GM19025 (cell line): ENCODE measurements around the gene CROCC.
"Not testable (repeated sequence)": the region's sequence is repeated elsewhere in the genome, so short reads cannot be mapped to it uniquely, and the experiment has no call there.

Experiments
- ATAC-seq: cut with Tn5 transposase; IDR thresholded peaks from one replicate; pipeline ENCODE4 v1.9.1; 2021; ENCODE audit warnings: mild to moderate bottlenecking, low read depth, moderate library complexity; ENCODE audit not compliant: unreplicated experiment

Gene CROCC, protein sequence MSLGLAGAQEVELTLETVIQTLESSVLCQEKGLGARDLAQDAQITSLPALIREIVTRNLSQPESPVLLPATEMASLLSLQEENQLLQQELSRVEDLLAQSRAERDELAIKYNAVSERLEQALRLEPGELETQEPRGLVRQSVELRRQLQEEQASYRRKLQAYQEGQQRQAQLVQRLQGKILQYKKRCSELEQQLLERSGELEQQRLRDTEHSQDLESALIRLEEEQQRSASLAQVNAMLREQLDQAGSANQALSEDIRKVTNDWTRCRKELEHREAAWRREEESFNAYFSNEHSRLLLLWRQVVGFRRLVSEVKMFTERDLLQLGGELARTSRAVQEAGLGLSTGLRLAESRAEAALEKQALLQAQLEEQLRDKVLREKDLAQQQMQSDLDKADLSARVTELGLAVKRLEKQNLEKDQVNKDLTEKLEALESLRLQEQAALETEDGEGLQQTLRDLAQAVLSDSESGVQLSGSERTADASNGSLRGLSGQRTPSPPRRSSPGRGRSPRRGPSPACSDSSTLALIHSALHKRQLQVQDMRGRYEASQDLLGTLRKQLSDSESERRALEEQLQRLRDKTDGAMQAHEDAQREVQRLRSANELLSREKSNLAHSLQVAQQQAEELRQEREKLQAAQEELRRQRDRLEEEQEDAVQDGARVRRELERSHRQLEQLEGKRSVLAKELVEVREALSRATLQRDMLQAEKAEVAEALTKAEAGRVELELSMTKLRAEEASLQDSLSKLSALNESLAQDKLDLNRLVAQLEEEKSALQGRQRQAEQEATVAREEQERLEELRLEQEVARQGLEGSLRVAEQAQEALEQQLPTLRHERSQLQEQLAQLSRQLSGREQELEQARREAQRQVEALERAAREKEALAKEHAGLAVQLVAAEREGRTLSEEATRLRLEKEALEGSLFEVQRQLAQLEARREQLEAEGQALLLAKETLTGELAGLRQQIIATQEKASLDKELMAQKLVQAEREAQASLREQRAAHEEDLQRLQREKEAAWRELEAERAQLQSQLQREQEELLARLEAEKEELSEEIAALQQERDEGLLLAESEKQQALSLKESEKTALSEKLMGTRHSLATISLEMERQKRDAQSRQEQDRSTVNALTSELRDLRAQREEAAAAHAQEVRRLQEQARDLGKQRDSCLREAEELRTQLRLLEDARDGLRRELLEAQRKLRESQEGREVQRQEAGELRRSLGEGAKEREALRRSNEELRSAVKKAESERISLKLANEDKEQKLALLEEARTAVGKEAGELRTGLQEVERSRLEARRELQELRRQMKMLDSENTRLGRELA (N-terminal part only)

DNA sequence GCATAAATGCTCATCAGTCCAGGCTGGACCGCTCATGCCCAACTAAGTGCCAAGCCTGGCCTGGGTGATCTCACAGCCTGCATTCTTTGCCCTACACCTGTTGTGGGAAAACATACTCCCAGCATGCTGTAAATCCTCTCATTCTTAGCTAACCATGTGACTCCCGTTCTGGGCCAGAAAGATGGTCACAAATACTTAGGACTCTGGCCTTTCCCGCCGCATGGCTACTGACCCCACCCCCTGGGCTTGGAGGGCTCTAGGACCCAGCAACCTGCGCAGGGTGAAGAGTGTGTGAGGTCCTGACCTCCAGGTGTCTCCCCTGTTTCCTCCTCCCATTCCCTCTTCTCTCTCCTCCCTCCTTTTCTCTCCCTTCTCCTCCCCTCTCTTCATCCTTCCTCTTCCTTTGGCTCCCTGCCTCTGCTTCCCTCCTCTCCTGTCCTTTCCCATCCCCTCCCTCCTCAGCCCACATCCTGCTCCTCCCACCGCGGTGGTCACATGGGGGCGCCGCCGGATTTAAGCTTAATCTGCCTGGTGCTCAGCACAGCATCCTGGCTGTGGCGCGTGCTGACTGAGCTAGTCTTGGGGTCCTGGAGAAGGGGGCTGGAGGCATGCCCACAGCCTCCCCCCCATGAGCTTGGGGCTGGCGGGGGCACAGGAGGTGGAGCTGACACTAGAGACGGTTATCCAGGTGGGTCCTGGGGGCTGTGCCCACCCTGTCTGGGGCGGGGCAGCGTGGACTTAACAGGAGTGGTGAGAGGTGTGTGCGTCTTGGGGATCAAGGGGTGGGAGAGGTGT lies at the start of gene CROCC:
TSS of gene CROCC (plus strand) at position 541 of the 795 bp plus-strand sequence. CDS start at position 629, 88 bp downstream.
- no peak for ATAC-seq

DNA sequence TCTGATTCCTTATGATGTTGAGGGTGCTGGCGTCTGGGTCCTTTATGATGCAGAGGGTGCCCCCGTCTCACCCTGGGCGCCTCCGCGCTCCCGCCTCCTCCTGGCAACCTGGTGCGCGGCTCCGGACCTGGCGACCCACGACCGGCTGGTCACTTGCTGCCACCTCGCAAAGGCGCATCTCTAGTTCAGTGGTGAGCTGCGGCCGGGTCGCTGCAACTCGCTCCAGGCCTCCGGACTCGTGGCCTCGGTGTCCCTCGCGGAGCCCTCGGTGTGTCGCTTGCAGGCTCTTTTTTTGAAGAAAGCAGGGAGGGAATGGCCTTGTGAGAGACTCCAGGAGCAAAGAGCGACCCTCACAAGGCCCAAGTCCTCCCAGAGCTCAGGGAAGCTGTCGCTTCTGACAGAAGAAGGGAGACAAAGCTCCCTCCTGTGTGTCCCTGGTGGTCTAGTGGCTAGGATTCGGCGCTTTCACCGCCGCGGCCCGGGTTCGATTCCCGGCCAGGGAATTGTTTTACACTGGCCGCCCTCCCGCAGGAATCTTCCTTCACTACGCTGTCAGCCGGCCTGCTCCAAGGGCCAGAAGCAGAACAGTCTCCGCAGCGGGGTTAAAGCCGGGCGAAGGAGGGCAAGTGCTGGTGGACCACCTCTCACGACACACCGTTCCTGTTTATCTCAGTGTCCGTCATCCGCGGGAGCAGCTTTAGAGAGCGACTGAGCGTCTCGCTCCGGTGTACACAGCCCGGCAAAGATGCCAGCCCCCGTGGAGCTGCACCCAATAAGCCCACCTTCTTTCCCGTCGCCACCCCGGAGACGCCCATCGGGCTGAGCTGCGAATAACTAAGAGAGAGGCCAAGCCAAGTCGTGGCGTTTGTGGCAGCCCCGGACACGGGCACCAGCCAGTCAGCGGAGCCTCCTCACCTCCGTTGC lies 49.3 kb upstream of the CROCC start:
- ATAC-seq: not testable (repeated sequence)

DNA sequence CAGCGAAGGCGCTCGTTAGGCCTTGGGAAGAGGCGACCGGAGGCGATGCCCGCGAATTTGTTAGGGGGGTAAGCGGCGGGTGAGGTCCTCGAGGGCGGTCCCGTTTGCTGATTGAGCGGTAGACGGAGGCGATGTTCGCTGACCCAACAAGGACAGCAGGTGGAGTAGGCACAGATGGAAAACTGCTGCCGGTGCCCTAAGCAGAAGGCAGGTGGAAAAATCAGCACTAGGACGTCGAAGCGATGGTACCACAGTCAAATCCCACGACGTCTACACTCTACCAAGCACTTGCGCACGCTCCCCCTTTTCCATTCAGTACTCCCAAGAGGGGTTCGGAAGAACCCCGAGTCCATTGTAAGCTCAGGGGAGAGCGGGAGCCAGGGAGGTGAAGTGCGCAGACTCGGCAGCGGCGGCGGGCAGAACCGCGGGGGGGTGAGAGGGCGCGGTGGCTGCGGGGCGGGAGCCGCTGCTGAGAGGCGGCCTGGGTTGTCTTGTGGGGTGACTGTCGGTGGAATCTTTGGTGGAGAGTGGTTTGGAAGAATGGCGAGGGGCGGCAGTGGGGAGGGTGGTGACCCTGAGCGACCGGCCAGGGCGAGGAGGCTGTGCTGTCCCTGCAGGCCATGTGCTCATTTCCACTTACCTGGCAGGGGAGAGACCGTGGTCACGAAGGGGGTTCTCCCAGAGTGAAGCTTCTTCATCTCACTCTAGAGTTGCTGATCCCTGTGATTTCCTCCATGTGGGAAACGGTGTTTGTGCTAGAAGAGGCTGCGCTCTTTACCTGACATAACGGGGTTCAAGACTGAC lies 48.5 kb upstream of the CROCC start:
- not testable (repeated sequence) for ATAC-seq

DNA sequence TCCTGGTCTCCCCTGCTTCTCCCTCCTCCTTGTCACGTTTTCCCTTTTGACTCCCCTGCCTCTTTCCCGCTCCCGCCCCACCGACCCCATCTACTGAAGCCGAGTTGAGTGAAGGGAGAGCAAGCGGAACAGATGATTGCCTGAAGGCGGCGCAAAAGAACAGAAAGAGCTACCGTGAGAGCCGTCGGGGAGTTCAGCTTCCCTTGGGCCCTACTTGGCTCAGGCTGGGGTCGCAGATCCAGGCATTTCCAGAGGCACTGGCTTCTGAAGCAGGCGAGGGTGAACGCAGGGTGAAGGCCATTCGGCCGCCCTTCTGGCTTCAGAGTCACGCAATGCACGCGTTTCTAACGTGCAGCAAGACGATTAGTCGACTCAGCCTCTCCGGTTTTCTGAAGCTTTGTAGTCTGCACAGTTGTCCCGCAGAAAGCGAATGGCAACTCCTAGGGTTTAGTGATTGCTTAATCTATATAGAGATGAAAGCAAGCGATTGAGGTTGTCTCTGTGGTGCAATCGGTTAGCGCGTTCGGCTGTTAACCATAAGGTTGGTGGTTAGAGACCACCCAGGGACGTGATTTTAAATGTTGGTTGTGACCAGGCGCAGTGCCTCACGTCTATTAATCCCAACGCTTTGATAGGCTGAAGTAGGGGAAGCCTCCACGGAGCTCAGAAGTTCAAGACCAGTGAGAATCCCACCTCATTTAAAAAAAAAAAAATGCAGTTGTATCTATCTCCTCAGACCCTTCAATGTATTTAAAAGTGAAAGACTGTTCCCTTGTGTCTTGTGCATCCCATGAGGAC lies 46.6 kb upstream of the CROCC start:
- not testable (repeated sequence) for ATAC-seq

DNA sequence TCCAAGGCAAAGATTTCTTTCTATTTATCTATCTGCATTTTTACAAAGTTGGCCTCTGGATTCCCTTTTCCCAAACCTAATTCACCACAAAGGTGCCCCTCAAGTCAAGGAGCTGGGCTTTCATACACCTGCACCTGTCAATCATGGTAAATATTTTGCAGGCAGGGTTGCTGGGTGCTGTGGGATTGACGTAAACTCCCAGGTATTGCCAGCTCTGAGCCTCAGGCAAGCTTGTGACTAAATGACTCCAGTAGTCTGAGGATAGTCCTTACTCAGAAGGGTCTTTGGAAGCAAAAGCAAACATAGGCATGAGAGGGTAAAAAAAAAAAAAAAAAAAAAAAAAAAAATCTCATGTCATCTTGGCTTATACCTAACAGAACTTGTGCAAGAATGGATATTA lies 40.0 kb upstream of the CROCC start:
- ATAC-seq: not testable (repeated sequence)

DNA sequence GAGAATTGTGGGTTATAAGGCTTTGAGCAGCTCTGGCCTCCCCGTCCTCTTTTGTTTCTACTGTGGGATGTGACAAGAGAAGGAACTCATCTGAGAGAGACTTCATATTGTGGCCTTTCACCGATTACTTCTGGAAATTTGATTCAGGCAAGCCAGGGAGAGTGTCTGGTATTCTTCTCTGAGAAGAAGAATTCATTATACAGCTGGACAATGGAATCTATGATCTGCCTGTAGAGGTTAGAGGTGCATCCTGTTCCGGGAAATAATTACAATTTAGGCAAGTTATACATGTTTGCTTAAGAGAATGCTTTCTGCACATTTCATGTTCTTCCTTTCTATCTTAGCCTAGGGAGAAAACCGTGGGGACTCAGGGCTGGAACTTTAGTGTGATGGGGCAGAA lies 38.7 kb upstream of the CROCC start:
- ATAC-seq: no peak

DNA sequence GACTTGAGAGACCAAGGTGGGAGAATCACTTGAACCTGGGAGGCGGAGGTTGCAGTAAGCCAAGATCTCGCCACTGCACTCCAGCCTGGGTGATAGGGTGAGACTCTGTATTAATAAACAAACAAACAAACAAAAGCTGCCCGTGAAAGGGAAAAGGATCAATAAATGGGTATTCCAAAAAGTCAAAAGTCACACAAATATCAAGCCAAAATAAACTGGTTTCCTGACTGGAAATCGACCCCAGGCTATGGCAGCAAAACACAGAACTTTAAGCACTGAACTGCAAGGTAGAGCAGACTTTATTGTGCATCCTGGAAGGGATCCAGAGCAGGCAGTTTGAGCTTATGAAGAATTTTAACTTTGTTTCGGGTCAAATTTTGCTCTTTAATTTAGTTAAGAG lies 37.2 kb upstream of the CROCC start:
- ATAC-seq: not testable (repeated sequence)

DNA sequence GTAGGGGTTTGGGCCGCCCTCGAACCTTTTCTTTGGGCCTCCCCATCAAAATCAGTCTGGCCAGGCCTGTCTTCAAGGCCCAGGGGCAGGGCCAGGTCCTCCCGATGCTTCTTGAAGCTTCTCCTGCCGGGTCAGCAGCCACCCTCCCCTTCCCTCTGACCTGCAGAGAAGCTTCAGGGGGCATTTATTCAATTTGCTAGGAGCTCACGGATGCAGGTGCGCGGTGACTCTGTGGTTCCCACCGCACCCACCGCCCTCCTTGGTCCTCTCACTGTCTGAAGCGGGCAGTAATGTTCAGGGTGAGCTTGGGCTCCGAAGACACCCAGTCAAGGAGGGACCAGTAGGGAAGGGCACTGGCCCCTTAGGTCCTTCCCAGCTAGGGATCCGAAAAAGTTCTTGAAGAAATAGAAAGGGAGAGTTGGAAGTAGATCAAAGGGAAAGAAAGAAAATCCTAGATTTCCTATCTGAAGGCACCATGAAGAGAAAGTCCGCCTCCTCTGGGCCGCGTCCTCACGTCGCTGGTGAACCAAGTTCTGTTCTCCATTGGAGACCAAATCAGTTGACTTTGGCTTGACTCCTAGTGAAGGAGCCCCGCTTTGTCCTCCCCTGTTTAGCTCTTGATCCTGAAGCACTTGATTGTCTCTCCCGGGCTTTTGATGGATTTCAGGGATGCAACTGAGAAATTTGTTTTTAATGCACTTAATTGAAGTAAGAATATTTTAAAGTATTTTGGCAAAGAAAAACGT lies 34.7 kb upstream of the CROCC start:
- ATAC-seq: no peak

DNA sequence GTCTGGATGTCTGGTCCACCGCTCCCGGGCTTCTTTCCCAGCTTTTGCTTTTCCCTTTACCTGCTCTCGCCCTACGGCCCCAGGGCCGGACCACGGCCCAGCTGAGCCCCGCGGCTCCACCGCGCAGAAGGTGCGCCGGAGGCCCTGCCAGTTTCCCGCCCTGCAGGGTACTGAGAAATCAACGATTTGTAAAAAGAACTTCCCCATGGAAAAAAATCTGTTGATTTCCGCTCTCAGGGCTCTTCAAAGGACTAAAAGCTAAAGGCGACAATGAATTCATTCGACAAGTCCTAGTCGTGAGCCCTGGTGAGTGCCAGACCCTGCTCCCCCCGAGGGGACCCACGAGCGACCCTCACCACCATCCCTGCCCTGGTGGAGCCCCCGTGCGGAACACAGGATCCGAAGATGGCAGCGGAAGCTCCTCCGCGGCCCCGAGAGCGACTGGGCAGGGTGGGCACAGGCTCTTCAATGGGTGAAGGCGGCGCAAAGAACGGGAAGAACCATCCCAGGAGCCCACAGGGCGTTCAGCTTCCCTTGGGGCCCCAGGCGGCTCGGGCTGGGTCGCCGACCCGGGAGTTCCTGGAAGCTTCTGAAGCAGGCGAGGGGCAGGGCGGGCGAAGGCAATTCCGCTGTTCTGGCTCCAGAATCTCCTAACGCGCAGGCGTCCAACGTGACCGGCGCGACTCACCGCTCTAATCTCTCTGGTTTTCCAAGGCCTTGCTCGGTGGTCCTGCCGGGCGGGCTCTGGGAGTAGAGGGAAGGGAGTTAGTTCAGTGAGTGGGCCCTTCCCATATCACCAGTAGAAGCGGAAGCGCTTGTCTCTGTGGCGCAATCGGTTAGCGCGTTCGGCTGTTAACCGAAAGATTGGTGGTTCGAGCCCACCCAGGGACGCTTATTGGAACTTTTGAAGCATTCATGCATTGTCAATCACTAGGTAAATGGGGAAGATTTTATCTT lies 32.6 kb upstream of the CROCC start:
- ATAC-seq: no peak

DNA sequence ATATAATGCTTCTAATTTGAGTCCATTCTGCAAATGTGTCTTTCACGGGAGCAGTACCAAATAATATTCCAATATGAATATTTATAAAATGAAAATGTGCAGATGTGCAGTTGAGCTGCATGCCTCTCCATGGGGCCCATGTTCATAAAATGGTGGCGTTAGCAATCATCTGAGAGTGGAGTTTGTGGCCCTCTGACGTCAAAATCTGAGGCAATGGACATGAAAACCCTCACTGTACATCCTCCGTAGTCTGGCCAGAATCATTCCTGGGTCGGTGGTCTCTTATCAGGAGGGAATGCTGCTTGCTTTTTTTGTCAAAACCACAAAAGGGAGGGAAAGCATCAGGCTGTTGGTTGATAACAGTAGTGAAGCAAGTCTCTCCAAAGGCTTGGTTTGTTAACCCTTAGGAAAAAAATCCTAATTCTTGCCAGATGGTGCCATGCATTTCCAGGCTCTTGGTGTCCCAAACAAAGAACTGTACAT lies 31.2 kb upstream of the CROCC start:
- not testable (repeated sequence) for ATAC-seq

DNA sequence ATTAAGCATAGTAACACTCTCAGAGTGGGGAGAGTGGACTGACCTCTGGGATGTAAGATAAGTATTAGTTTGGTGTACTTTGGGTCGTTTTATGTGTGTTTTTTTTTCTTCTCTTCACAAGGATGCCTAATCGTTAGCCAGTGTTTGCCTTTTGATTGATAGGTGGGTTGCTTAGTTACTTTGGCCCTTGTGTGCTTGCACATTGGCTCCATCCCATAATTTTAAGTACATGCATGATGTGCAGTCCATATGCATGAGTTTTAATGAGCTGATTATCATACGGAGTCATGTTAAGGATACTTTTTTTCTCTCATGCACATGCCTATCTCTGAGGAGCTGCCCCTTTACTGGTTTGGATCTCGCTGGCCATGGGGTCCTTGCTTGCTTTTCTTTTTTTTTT lies 30.7 kb upstream of the CROCC start:
- not testable (repeated sequence) for ATAC-seq

DNA sequence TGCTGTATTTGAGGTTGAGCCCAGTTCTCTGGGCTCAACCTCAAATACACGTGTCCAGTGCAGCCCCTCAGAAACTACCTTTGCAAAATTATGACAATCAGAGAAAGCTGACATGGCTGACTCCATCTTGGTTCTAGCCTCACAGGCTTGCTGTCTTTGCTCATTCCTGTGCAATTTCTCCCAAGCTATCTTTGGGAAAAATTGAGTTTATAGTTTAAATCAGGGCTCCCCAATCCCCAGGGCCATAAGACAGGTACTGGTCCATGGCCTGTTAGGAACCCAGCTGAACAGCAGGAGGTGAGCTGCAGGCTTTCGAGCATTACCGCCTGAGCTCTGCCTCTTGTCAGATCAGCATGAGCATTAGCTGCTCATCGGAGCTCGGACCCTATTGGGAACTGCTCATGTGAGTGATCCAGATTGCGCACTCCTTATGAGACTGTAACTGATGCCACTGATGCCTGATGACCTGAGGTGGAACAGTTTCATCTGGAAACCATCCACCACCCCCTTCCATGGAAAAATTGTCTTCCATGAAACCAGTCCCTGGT lies 28.7 kb upstream of the CROCC start:
- ATAC-seq: not testable (repeated sequence)

DNA sequence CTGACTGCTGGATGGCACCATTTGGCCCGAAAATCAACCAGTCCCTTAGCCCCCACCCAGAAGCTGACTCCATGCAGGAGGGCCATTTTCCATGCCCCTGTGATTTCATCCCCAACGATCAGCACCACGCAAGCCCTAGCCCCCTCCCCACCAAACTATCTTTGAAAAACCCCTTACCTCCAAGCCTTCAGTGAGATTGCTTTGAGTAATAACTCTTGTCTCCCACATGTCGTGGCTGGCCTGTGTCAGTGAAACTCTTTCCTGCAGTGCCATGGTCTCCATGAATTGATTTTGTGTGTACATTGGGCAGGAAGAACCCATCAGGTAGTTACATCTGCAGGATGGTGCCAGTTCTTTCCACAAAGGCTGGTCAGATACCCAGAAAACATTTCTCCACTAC lies 27.9 kb upstream of the CROCC start:
- not testable (repeated sequence) for ATAC-seq

DNA sequence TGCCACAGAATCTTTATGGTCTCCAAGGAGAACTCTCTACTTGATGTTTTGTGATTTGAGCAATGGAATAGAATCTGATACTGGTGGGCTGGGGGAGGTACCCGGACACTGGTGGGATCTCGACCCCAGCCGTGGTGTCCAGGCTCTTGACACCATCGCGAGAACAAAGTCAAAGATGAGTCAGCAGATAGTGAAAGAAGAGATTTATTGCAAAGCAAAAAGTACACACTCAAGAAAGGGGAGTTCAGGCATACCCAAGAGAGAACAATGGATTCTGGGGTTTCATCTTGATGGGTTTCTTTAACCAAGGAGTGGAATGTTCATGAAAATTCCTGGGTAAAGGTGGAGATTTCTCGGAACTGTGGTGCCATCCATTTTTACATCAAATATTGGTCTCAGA lies 27.4 kb upstream of the CROCC start:
- not testable (repeated sequence) for ATAC-seq

DNA sequence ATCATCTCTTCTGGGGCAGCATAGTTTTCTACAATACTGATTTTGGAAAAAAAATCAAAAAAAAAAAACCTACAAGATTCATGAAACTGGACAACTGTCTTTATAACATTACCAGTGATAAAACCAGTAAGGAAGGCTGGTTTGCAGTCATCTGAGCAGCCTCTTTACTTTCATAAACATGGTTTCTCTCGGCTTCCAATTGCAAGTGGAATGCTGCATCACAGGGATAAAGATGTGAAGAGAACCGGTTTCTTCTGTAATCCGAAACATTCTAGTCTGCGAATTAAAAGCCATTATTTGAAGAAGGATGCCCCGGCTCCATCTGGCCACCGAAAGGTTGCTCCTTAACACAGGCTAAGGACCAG lies 26.5 kb upstream of the CROCC start:
- not testable (repeated sequence) for ATAC-seq
